H9 (cell line): ENCODE data around the gene RIPPLY3. TPM values are rescaled to one million over a fixed set of nuclear protein-coding genes. Genes with fewer than 3 reads are reported as not detected.

Experiments used
- DNase-seq: peaks from one replicate; pipeline ENCODE4 v3.0.0-alpha.2; 2017
- H2AFZ ChIP-seq: one replicate; pipeline ENCODE4 v1.6.1; 2013; ENCODE audit warnings: mild to moderate bottlenecking, low read length, control low read depth, moderate library complexity
- H2AK5ac ChIP-seq: 2 replicates; pipeline ENCODE4 v1.6.1; 2013; ENCODE audit warnings: low read length, control low read depth, mixed read lengths; ENCODE audit not compliant: insufficient read length
- H2BK120ac ChIP-seq: one replicate; pipeline ENCODE4 v1.6.1; 2013; ENCODE audit warnings: low read depth, mild to moderate bottlenecking, low read length, control low read depth, inconsistent platforms; ENCODE audit not compliant: poor library complexity, severe bottlenecking
- H2BK12ac ChIP-seq: 2 replicates; pipeline ENCODE4 v1.6.1; 2013; ENCODE audit warnings: low read length, control low read depth, mixed read lengths, low read depth; ENCODE audit not compliant: insufficient read length
- H2BK15ac ChIP-seq: 2 replicates; pipeline ENCODE4 v1.6.1; 2013; ENCODE audit warnings: low read depth, low read length, control low read depth
- H2BK20ac ChIP-seq: one replicate; pipeline ENCODE4 v1.6.1; 2013; ENCODE audit warnings: low read depth, mild to moderate bottlenecking, low read length, control low read depth, inconsistent platforms; ENCODE audit not compliant: poor library complexity, severe bottlenecking
- H2BK5ac ChIP-seq: 2 replicates; pipeline ENCODE4 v1.6.1; 2013; ENCODE audit warnings: low read length, control low read depth, mixed read lengths; ENCODE audit not compliant: insufficient read length
- H3K14ac ChIP-seq: 2 replicates; pipeline ENCODE4 v1.6.1; 2013; ENCODE audit warnings: low read length, control low read depth; ENCODE audit not compliant: insufficient read depth
- H3K18ac ChIP-seq: 2 replicates; pipeline ENCODE4 v1.6.1; 2013; ENCODE audit warnings: low read depth, mild to moderate bottlenecking, mixed read lengths, low read length, control low read depth; ENCODE audit not compliant: insufficient read length
- H3K23ac ChIP-seq: 2 replicates; pipeline ENCODE4 v1.6.1; 2013; ENCODE audit warnings: low read length, control low read depth, mixed read lengths, low read depth; ENCODE audit not compliant: insufficient read length
- H3K23me2 ChIP-seq: 2 replicates; pipeline ENCODE4 v1.6.1; 2013; ENCODE audit warnings: low read depth, mild to moderate bottlenecking, mixed read lengths, low read length, control low read depth; ENCODE audit not compliant: insufficient read length, poor library complexity, severe bottlenecking
- H3K27ac ChIP-seq: 2 replicates; pipeline ENCODE4 v1.5.1; 2013; ENCODE audit warnings: low read length, control low read depth, mixed read lengths, low read depth; ENCODE audit not compliant: insufficient read length
- H3K27me3 ChIP-seq: 2 replicates; pipeline ENCODE4 v1.6.1; 2013; ENCODE audit warnings: low read length, control low read depth, inconsistent platforms; ENCODE audit not compliant: insufficient read depth
- H3K4ac ChIP-seq: 2 replicates; pipeline ENCODE4 v1.6.1; 2013; ENCODE audit warnings: low read depth, mild to moderate bottlenecking, control low read depth, inconsistent platforms, low read length, moderate library complexity
- H3K4me1 ChIP-seq: 2 replicates; pipeline ENCODE4 v1.6.1; 2013; ENCODE audit warnings: low read length, control low read depth, inconsistent platforms; ENCODE audit not compliant: insufficient read depth
- H3K4me2 ChIP-seq: 2 replicates; pipeline ENCODE4 v1.6.1; 2013; ENCODE audit warnings: low read length, control low read depth, mixed read lengths; ENCODE audit not compliant: insufficient read length, insufficient read depth
- H3K56ac ChIP-seq: 2 replicates; pipeline ENCODE4 v1.6.1; 2013; ENCODE audit warnings: low read depth, mild to moderate bottlenecking, mixed read lengths, low read length, control low read depth; ENCODE audit not compliant: insufficient read length
- H3K79me1 ChIP-seq: 2 replicates; pipeline ENCODE4 v1.6.1; 2013; ENCODE audit warnings: low read depth, mild to moderate bottlenecking, moderate library complexity, low read length, control low read depth, inconsistent platforms; ENCODE audit not compliant: insufficient read depth, poor library complexity, severe bottlenecking
- H3K79me2 ChIP-seq: 2 replicates; pipeline ENCODE4 v1.6.1; 2013; ENCODE audit warnings: low read length, control low read depth, inconsistent platforms; ENCODE audit not compliant: insufficient read depth
- H3K9ac ChIP-seq: 2 replicates; pipeline ENCODE4 v1.6.1; 2013; ENCODE audit warnings: low read length, control low read depth, mixed read lengths; ENCODE audit not compliant: insufficient read length; ENCODE audit errors: extremely low read depth
- H3K9me3 ChIP-seq: one replicate; pipeline ENCODE4 v1.6.1; 2013; ENCODE audit warnings: low read depth, low read length, inconsistent platforms; ENCODE audit not compliant: control insufficient read depth
- H3T11ph ChIP-seq: one replicate; pipeline ENCODE4 v1.6.1; 2013; ENCODE audit warnings: mild to moderate bottlenecking, low read length, control low read depth, inconsistent platforms
- H4K20me1 ChIP-seq: one replicate; pipeline ENCODE4 v1.6.1; 2013; ENCODE audit not compliant: control insufficient read depth, insufficient read length, insufficient read depth
- H4K5ac ChIP-seq: 2 replicates; pipeline ENCODE4 v1.6.1; 2013; ENCODE audit warnings: low read depth, mild to moderate bottlenecking, mixed read lengths, low read length, control low read depth; ENCODE audit not compliant: insufficient read length
- H4K8ac ChIP-seq: replicated peaks from 2 replicates; pipeline ENCODE4 v1.6.1; 2013; ENCODE audit warnings: low read length, control low read depth, mixed read lengths, low read depth; ENCODE audit not compliant: insufficient read length
- H4K91ac ChIP-seq: 2 replicates; pipeline ENCODE4 v1.6.1; 2013; ENCODE audit warnings: low read depth, mild to moderate bottlenecking, moderate library complexity, mixed read lengths, low read length, control low read depth; ENCODE audit not compliant: insufficient read length
- H3K27ac Mint-ChIP-seq, 3 experiments: 2 replicates in 2 of 3; 3 replicates in 1 of 3; pipeline ENCODE4 v1.8.0; 2020 to 2021; ENCODE audit warnings: mixed read lengths in 3 of 3, mild to moderate bottlenecking in 1 of 3, moderate library complexity in 1 of 3
- H3K27me3 Mint-ChIP-seq: 2 replicates; pipeline ENCODE4 v1.8.0; 2021; ENCODE audit warnings: low read depth, mild to moderate bottlenecking, moderate library complexity, mixed read lengths
- H3K36me3 Mint-ChIP-seq, 3 experiments: 2 replicates in 2 of 3; 3 replicates in 1 of 3; pipeline ENCODE4 v1.8.0; 2020 to 2021; ENCODE audit warnings: low read depth in 3 of 3, mixed read lengths in 3 of 3; ENCODE audit not compliant: insufficient read depth in 1 of 3
- H3K4me1 Mint-ChIP-seq, 2 experiments: 2 replicates each; pipeline ENCODE4 v1.8.0; 2020; ENCODE audit warnings: mixed read lengths in 2 of 2
- H3K4me3 Mint-ChIP-seq, 2 experiments: 2 replicates in 1 of 2; 3 replicates in 1 of 2; pipeline ENCODE4 v1.8.0; 2020 to 2021; ENCODE audit warnings: mild to moderate bottlenecking in 2 of 2, mixed read lengths in 2 of 2, moderate library complexity in 1 of 2
- H3K9me3 Mint-ChIP-seq, 2 experiments: 2 replicates in 1 of 2; 3 replicates in 1 of 2; pipeline ENCODE4 v1.8.0; 2020; ENCODE audit warnings: mild to moderate bottlenecking in 2 of 2, mixed read lengths in 2 of 2, moderate library complexity in 1 of 2
- WGBS: extraction: QIAGEN DNeasy Blood & Tissue Kit; methylation state at CpG from one replicate; pipeline ENCODE4 v1.1.7; 2013; ENCODE audit warnings: missing lambda C conversion rate, low lambda C conversion rate, mixed read lengths; ENCODE audit not compliant: insufficient read length; ENCODE audit errors: extremely low coverage; 5-methylcytosine and 5-hydroxymethylcytosine counted together
- total RNA-seq: library from RNA; stranded (reverse); gene quantifications from 2 replicates; pipeline ENCODE4 v1.2.1, GENCODE V29; 2021
- TF ChIP-seq, protein P1 (sequence below): fragments of 200-600 bp; sonication (generic); conservative IDR thresholded peaks from 3 replicates; pipeline ENCODE4 v1.8.0; 2021; ENCODE audit warnings: antibody characterized with exemption, mild to moderate bottlenecking

Gene RIPPLY3
- total RNA-seq, 1 experiment from 2014 or later, result 1.9 TPM

- no peak overlapping the region for H4K5ac ChIP-seq
- H4K8ac ChIP-seq, result no peak overlapping the region
- no peak overlapping the region for H2BK15ac ChIP-seq
- H3K4ac ChIP-seq, result no peak overlapping the region
- no peak overlapping the region for H3T11ph ChIP-seq
- peaks cover 32 to 48% of the 10 kb centered on the region in 2 experiments for H3K4me1 Mint-ChIP-seq
- no peak for DNase-seq
- H3K4me2 ChIP-seq, result no peak overlapping the region
- no peak overlapping the region for H3K18ac ChIP-seq
- no peak overlapping the region for H2BK20ac ChIP-seq
- H3K79me1 ChIP-seq, result no peaks in the 10 kb centered on the region
- peaks cover 98% of the 10 kb centered on the region for H3K27me3 Mint-ChIP-seq
- no peaks in the 10 kb centered on the region for H3K9me3 ChIP-seq
- H3K56ac ChIP-seq, result no peak overlapping the region
- no peaks in the 10 kb centered on the region; a peak in 2 of 5 replicates for H3K9me3 Mint-ChIP-seq
- H3K14ac ChIP-seq, result no peak overlapping the region
- no peaks in the 10 kb centered on the region for H3K23me2 ChIP-seq
- H3K4me1 ChIP-seq, result peaks cover 2% of the 10 kb centered on the region; the same call in 1 of the 2 replicates
- no CpG with 5 or more reads among the region's 6 CpGs for WGBS
- H2BK5ac ChIP-seq, result no peak overlapping the region
- H2BK120ac ChIP-seq, result no peak overlapping the region
- H2AK5ac ChIP-seq, result no peak overlapping the region
- TF ChIP-seq, protein P1, sequence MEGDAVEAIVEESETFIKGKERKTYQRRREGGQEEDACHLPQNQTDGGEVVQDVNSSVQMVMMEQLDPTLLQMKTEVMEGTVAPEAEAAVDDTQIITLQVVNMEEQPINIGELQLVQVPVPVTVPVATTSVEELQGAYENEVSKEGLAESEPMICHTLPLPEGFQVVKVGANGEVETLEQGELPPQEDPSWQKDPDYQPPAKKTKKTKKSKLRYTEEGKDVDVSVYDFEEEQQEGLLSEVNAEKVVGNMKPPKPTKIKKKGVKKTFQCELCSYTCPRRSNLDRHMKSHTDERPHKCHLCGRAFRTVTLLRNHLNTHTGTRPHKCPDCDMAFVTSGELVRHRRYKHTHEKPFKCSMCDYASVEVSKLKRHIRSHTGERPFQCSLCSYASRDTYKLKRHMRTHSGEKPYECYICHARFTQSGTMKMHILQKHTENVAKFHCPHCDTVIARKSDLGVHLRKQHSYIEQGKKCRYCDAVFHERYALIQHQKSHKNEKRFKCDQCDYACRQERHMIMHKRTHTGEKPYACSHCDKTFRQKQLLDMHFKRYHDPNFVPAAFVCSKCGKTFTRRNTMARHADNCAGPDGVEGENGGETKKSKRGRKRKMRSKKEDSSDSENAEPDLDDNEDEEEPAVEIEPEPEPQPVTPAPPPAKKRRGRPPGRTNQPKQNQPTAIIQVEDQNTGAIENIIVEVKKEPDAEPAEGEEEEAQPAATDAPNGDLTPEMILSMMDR, result no peak
- H2BK12ac ChIP-seq, result no peak overlapping the region
- no peak overlapping the region for H2AFZ ChIP-seq
- H4K20me1 ChIP-seq, result no peaks in the 10 kb centered on the region
- H3K27me3 ChIP-seq, result no peaks in the 10 kb centered on the region; the same call in 1 of the 2 replicates
- H3K9ac ChIP-seq, result no peak overlapping the region
- H3K23ac ChIP-seq, result no peak overlapping the region
- H3K36me3 Mint-ChIP-seq, result no peaks in the 10 kb centered on the region; a peak in 1 of 7 replicates
- no peak overlapping the region for H3K27ac Mint-ChIP-seq
- no peaks in the 10 kb centered on the region for H3K79me2 ChIP-seq
- no peak overlapping the region for H4K91ac ChIP-seq
- no peak overlapping the region for H3K27ac ChIP-seq
- no peak overlapping the region for H3K4me3 Mint-ChIP-seq
These were observed 39.1 kb downstream of the RIPPLY3 start for GRCh38 chr21:37045556-37045955.
